K562 (cell line): ENCODE results near the gene NR1H2. TPM values are rescaled to one million over a fixed set of nuclear protein-coding genes. Genes with fewer than 3 reads are reported as not detected.
A peak's percentile ranks its signal among the peaks of the same experiment; 100 is the strongest.

Experiments used
- ATF1 ChIP-seq, 2 experiments: fragments of 450-650 bp in 1 of 2; IDR thresholded peaks; 2 replicates each; pipeline ENCODE4 v1.6.1; 2016; ENCODE audit warnings: missing compliant biosample characterization in 1 of 2, missing genetic modification characterization in 1 of 2
- CEBPG ChIP-seq, 3 experiments: fragments of 200-800 bp in 1 of 3; sonication (Bioruptor generic) in 1 of 3; sonication (generic) in 1 of 3; formaldehyde crosslinking in 1 of 3; IDR thresholded peaks in 2 of 3; conservative IDR thresholded peaks in 1 of 3; 2 replicates each; pipeline versions ENCODE4 v1.6.1 to v1.8.0; 2016 to 2022; ENCODE audit warnings: missing compliant biosample characterization in 2 of 3, missing genetic modification characterization in 2 of 3, mild to moderate bottlenecking in 1 of 3, missing genetic modification reagents in 1 of 3
- CREB1 ChIP-seq, 2 experiments: sonication (generic) in 1 of 2; formaldehyde crosslinking in 1 of 2; IDR thresholded peaks; 2 replicates each; pipeline versions ENCODE4 v1.6.1 to v1.8.0; 2012 to 2022; ENCODE audit warnings: inconsistent platforms in 1 of 2, mild to moderate bottlenecking in 1 of 2, missing genetic modification reagents in 1 of 2, moderate library complexity in 1 of 2
- CXXC5 ChIP-seq: fragments of 250-450 bp; sonication (Bioruptor Pico); IDR thresholded peaks from 2 replicates; pipeline ENCODE4 v1.8.0; 2022; ENCODE audit warnings: inconsistent platforms, mild to moderate bottlenecking, moderate library complexity
- HCFC1 ChIP-seq: IDR thresholded peaks from 2 replicates; pipeline ENCODE4 v1.6.1; 2012; ENCODE audit warnings: low read depth, low read length, improper control_type of control experiment
- KDM4B ChIP-seq, 2 experiments: fragments of 450-650 bp in 1 of 2; sonication (generic) in 1 of 2; IDR thresholded peaks; 2 replicates each; pipeline ENCODE4 v1.6.1; 2016 to 2017; ENCODE audit warnings: borderline replicate concordance in 2 of 2, antibody characterized with exemption in 1 of 2, low read depth in 1 of 2, mild to moderate bottlenecking in 1 of 2
- PHB ChIP-seq: fragments of 250-450 bp; sonication (Bioruptor Pico); IDR thresholded peaks from 2 replicates; pipeline ENCODE4 v1.5.0; 2021
- RCOR1 ChIP-seq, 2 experiments: IDR thresholded peaks; 2 replicates each; pipeline ENCODE4 v1.6.1; 2012; ENCODE audit warnings: low read depth in 2 of 2, low read length in 2 of 2, borderline replicate concordance in 1 of 2, improper control_type of control experiment in 1 of 2
- STAG1 ChIP-seq: sonication (generic); formaldehyde crosslinking; IDR thresholded peaks from 2 replicates; pipeline ENCODE4 v1.5.0; 2020; ENCODE audit warnings: missing genetic modification reagents, borderline replicate concordance
- TAF15 ChIP-seq: fragments of 200-400 bp; formaldehyde crosslinking; IDR thresholded peaks from 2 replicates; pipeline ENCODE4 v1.6.1; 2017; ENCODE audit warnings: mild to moderate bottlenecking, low read depth, low read length, moderate library complexity
- TAF9B ChIP-seq: fragments of 450-650 bp; IDR thresholded peaks from 2 replicates; pipeline ENCODE4 v1.6.1; 2018; ENCODE audit warnings: mild to moderate bottlenecking; ENCODE audit not compliant: partially characterized antibody
- ZBTB1 ChIP-seq: sonication (generic); formaldehyde crosslinking; IDR thresholded peaks from 2 replicates; pipeline ENCODE4 v1.8.1; 2023; ENCODE audit warnings: missing genetic modification reagents, low read depth, mild to moderate bottlenecking, borderline replicate concordance
- polyA plus RNA-seq, 8 experiments: library from polyadenylated mRNA; depleted of rRNA in 4 of 8; stranded (reverse) in 5 of 8; unstranded in 3 of 8; fragments of >200 nt; fragmentation: Nextera tagmentation in 2 of 8; fragmentation: Illumina TruSeq in 1 of 8; extraction: Ambion mirVana in 2 of 8; extraction: Trizol in 1 of 8; gene quantifications; 2 replicates each; pipeline versions ENCODE4 v1.2.1 to v1.2.3, GENCODE V29; 2011 to 2014; ENCODE audit warnings: inconsistent platforms in 1 of 8, missing spikeins in 1 of 8
- total RNA-seq, 7 experiments: library from RNA; depleted of rRNA in 6 of 7; stranded (reverse); fragments of >200 nt in 6 of 7; fragmentation: Illumina TruSeq in 2 of 7; extraction: Trizol in 2 of 7; gene quantifications; 2 replicates each; pipeline versions ENCODE4 v1.2.1 to v1.2.3, GENCODE V29; 2011 to 2021; ENCODE audit warnings: low replicate concordance in 1 of 7
- TF ChIP-seq, protein P1 (sequence below): conservative IDR thresholded peaks from 2 replicates; pipeline ENCODE4 v1.6.1; 2011; ENCODE audit warnings: low read depth, mild to moderate bottlenecking, low read length; ENCODE audit not compliant: control insufficient read depth
- TF ChIP-seq, protein P2 (sequence below): fragments of 250-450 bp; sonication (Bioruptor Pico); IDR thresholded peaks from 2 replicates; pipeline ENCODE4 v1.8.0; 2022; ENCODE audit warnings: inconsistent platforms
- TF ChIP-seq, protein P3 (sequence below): sonication (generic); formaldehyde crosslinking; IDR thresholded peaks from 2 replicates; pipeline ENCODE4 v1.4.0; 2020; ENCODE audit warnings: mild to moderate bottlenecking, missing genetic modification reagents
- TF ChIP-seq, protein P4 (sequence below): IDR thresholded peaks from 2 replicates; pipeline ENCODE4 v1.6.1; 2014; ENCODE audit warnings: antibody characterized with exemption
- TF ChIP-seq, protein P5 (sequence below): fragments of 450-650 bp; formaldehyde crosslinking; IDR thresholded peaks from 2 replicates; pipeline ENCODE4 v1.4.0; 2022; ENCODE audit warnings: mild to moderate bottlenecking, moderate library complexity

The NR1H2 gene
- total and polyA plus RNA-seq, 9 of the 15 experiments (the other 6 are each of a cell fraction or from before 2014, with no cell fraction given): 0.11 to 73.8 (median 24.0) TPM

DNA sequence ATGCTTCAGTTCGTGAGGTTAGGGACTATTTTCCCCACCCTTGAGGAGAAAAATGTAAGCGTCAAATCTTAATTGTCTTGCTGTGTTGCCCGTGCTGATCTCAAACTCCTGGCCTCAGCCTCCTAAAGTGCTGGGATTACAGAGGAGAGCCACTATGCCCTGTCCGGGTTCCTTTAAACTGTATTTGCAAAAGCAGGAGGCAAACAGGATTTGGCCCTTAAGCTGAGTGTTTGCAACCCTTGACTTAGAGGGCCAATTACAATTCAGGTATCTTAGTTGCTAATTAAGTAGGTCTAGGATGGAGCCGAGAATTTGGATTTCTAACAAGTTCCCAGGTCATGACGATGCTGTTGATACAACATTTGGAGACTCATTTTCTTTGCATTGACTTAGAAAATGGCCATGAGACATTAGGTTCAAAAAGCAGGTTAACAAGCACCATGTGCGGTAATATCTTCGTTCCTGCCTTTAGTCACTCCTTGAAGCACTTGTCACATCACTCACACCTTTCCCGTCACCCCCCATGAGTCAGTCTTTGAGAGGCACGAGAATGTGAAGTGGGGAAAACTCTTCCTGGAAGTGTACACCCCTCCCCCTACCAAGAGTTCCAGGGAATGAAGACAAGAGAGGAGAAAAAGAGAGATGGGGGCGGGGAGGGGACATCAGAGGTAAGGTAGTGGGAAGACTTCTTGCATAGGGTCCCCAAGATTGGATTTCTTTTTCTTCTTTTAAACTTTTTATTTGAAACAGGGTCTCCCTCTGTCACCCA, 13.4 kb upstream of the NR1H2 start (continued):
- no peak for TF ChIP-seq ZBTB1 (CRISPR knock-in tag)
- no peak for TF ChIP-seq RCOR1 (IDR thresholded peaks at IDR 0.05; ENCODE audit: borderline replicate concordance in 1 of 2, low read depth in 2 of 2, low read length in 2 of 2)
- TF ChIP-seq, protein P1, sequence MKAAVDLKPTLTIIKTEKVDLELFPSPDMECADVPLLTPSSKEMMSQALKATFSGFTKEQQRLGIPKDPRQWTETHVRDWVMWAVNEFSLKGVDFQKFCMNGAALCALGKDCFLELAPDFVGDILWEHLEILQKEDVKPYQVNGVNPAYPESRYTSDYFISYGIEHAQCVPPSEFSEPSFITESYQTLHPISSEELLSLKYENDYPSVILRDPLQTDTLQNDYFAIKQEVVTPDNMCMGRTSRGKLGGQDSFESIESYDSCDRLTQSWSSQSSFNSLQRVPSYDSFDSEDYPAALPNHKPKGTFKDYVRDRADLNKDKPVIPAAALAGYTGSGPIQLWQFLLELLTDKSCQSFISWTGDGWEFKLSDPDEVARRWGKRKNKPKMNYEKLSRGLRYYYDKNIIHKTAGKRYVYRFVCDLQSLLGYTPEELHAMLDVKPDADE: no peak
- TF ChIP-seq PHB (CRISPR knock-in tag): no peak
- TF ChIP-seq, protein P2, sequence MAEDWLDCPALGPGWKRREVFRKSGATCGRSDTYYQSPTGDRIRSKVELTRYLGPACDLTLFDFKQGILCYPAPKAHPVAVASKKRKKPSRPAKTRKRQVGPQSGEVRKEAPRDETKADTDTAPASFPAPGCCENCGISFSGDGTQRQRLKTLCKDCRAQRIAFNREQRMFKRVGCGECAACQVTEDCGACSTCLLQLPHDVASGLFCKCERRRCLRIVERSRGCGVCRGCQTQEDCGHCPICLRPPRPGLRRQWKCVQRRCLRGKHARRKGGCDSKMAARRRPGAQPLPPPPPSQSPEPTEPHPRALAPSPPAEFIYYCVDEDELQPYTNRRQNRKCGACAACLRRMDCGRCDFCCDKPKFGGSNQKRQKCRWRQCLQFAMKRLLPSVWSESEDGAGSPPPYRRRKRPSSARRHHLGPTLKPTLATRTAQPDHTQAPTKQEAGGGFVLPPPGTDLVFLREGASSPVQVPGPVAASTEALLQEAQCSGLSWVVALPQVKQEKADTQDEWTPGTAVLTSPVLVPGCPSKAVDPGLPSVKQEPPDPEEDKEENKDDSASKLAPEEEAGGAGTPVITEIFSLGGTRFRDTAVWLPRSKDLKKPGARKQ (CRISPR knock-in tag): no peak
- TF ChIP-seq CREB1 (IDR thresholded peaks at IDR 0.05): no peak
- TF ChIP-seq CREB1 (CRISPR knock-in tag; IDR thresholded peaks at IDR 0.05): no peak
- TF ChIP-seq TAF9B: no peak
- no peak for TF ChIP-seq ATF1 (CRISPR knock-in tag; IDR thresholded peaks at IDR 0.05)
- no peak for TF ChIP-seq ATF1 (tag; IDR thresholded peaks at IDR 0.05)
- TF ChIP-seq KDM4B (IDR thresholded peaks at IDR 0.05; ENCODE audit: borderline replicate concordance in 2 of 2, low read depth in 1 of 2): no peak
- TF ChIP-seq, protein P3, sequence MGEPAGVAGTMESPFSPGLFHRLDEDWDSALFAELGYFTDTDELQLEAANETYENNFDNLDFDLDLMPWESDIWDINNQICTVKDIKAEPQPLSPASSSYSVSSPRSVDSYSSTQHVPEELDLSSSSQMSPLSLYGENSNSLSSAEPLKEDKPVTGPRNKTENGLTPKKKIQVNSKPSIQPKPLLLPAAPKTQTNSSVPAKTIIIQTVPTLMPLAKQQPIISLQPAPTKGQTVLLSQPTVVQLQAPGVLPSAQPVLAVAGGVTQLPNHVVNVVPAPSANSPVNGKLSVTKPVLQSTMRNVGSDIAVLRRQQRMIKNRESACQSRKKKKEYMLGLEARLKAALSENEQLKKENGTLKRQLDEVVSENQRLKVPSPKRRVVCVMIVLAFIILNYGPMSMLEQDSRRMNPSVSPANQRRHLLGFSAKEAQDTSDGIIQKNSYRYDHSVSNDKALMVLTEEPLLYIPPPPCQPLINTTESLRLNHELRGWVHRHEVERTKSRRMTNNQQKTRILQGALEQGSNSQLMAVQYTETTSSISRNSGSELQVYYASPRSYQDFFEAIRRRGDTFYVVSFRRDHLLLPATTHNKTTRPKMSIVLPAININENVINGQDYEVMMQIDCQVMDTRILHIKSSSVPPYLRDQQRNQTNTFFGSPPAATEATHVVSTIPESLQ (CRISPR knock-in tag): peak; percentile 53; the same call in 1 of the 2 replicates
- no peak for TF ChIP-seq HCFC1
- TF ChIP-seq, protein P4, sequence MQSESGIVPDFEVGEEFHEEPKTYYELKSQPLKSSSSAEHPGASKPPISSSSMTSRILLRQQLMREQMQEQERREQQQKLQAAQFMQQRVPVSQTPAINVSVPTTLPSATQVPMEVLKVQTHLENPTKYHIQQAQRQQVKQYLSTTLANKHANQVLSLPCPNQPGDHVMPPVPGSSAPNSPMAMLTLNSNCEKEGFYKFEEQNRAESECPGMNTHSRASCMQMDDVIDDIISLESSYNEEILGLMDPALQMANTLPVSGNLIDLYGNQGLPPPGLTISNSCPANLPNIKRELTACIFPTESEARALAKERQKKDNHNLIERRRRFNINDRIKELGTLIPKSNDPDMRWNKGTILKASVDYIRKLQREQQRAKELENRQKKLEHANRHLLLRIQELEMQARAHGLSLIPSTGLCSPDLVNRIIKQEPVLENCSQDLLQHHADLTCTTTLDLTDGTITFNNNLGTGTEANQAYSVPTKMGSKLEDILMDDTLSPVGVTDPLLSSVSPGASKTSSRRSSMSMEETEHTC: no peak
- TF ChIP-seq CXXC5 (CRISPR knock-in tag): peak; percentile 65
- TF ChIP-seq, protein P5, sequence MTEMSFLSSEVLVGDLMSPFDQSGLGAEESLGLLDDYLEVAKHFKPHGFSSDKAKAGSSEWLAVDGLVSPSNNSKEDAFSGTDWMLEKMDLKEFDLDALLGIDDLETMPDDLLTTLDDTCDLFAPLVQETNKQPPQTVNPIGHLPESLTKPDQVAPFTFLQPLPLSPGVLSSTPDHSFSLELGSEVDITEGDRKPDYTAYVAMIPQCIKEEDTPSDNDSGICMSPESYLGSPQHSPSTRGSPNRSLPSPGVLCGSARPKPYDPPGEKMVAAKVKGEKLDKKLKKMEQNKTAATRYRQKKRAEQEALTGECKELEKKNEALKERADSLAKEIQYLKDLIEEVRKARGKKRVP: no peak
- TF ChIP-seq STAG1 (CRISPR knock-in tag): no peak
- no peak for TF ChIP-seq TAF15
- TF ChIP-seq CEBPG (CRISPR knock-in tag; IDR thresholded peaks at IDR 0.05): no peak
- no peak for TF ChIP-seq CEBPG (tag; conservative IDR thresholded peaks at IDR 0.05 in 1 of 2, IDR thresholded peaks at IDR 0.05 in 1 of 2)
